Posterior cingulate gyrus (tissue), 11 donors: Measurements from ENCODE around the gene XRCC6.
"Not testable (repeated sequence)": the region's sequence is repeated elsewhere in the genome, so short reads cannot be mapped to it uniquely, and the experiment has no call there.

Experiments used
- DNase-seq, 10 donors: peaks; one replicate each; pipeline versions ENCODE4 v3.0.0 to v3.0.0-alpha.2; 2020 to 2021; ENCODE audit warnings: mixed read lengths in 3 of 10
- intact Hi-C: fragments of 100-400 bp; cut with DNase I; formaldehyde crosslinking; loops from one replicate; pipeline ENCODE4 v1.15.1; 2023

XRCC6 gene

DNA sequence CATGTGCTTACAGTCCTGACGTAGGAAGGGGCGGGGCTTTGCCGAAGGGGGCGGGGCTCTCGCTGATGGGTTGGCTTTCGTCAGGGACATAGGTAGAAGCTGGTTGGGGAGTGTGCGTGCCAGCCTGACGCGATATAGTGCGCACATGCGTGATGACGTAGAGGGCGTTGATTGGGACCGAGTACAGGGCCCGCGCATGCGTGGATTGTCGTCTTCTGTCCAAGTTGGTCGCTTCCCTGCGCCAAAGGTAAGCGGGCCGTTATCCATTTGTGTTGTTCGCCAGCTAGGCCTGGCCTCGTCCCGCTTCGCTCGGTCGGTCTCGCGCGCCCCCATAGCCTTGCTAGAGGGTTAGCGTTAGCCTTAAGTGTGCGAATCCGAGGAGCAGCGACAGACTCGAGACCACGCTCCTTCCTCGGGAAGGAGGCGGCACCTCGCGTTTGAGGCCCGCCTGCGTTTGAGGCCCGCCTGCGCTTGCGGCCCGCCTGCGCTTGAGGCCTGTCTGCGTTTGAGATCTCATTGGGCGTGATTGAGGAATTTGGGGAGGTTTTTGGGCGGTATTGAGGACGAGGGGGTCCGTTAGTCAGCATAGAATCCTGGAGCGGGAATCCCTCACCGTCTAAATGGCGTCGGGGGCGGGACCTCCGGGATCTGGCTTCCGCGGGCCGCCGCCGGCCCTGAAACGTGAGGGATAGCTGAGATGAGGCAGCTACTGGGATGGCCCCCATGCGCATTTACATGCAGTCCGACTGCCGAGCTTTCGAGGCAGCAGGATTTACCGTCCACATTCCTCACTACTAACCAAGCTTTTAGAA is at the start of gene XRCC6:
Gene XRCC6, plus strand, starts transcription at position 197 of the 812 bp plus-strand sequence. CDS start 710 bp downstream, outside the sequence.
- intact Hi-C loops: no loop called here
- DNase-seq: peak; percentile 99 to 100 (median 100)

GRCh38 chr22:41571786-41572185 is 49.3 kb upstream of the XRCC6 start:
- intact Hi-C loops: no loop called here
- DNase-seq: peak in 1 of 10 donors; percentile 52

- intact Hi-C loops: not testable (repeated sequence)
Observed at GRCh38 chr22:41572305-41572704, 48.8 kb upstream of the XRCC6 start.

DNA sequence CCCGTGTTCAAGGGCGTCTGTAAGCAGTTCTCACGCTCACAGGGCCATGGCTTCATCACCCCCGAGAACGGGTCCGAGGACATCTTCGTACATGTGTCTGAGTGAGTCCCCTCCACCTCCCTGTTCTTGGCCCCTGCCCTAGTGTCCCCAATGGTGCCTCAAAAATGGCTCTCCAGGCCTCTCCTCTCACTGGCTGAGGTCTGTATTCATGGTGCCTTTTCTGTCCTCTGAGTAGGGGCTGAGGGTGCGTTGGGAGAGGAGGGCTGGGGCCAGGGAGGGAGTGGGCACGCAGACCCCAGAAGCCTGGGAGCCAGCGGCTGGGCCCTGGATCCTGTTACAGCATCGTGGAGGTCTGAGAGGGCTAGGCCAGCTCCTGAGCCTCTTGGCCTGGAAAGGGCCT is 47.4 kb upstream of the XRCC6 start:
- intact Hi-C loops: no loop called here
- no peak for DNase-seq

More at GRCh38 chr22:41572305-41572704, 48.8 kb upstream of the XRCC6 start:
- DNase-seq: not testable (repeated sequence)

- intact Hi-C loops: no loop called here
- peak in 1 of 10 donors; percentile 37 for DNase-seq
Observed at GRCh38 chr22:41574847-41575381, 46.2 kb upstream of the XRCC6 start.

DNA sequence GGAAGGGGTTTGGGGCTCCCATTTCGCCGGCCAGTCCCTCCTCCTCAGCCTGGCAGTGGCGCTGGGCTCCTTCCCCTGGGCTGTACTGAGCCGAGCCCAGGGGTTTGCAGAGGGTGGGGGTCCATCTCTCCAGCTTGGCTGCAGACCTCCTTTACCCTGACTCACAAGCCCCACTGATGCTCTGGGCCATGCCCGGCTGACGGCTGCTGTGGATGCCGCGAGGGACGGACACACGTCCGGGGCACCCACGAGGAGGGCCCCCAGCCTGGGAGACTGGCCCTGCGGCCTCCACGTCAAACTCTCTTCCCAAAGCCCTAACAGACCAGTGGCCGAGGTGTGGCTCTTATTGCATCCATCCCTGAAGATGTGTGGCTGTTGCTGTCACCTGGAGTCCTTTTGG is 45.6 kb upstream of the XRCC6 start:
- DNase-seq: no peak
- intact Hi-C loops: no loop called here

GRCh38 chr22:41576877-41577276 is 44.2 kb upstream of the XRCC6 start:
- peak in 5 of 10 donors; percentile 49 to 94 (median 60) for DNase-seq

GRCh38 chr22:41578114-41578513 is 43.0 kb upstream of the XRCC6 start:
- DNase-seq: no peak
- intact Hi-C loops: no loop called here

More at GRCh38 chr22:41576877-41577276, 44.2 kb upstream of the XRCC6 start:
- intact Hi-C loops: no loop called here

- intact Hi-C loops: no loop called here
- peak in 1 of 10 donors; percentile 21 for DNase-seq
Observed at GRCh38 chr22:41578818-41579217, 42.3 kb upstream of the XRCC6 start.

DNA sequence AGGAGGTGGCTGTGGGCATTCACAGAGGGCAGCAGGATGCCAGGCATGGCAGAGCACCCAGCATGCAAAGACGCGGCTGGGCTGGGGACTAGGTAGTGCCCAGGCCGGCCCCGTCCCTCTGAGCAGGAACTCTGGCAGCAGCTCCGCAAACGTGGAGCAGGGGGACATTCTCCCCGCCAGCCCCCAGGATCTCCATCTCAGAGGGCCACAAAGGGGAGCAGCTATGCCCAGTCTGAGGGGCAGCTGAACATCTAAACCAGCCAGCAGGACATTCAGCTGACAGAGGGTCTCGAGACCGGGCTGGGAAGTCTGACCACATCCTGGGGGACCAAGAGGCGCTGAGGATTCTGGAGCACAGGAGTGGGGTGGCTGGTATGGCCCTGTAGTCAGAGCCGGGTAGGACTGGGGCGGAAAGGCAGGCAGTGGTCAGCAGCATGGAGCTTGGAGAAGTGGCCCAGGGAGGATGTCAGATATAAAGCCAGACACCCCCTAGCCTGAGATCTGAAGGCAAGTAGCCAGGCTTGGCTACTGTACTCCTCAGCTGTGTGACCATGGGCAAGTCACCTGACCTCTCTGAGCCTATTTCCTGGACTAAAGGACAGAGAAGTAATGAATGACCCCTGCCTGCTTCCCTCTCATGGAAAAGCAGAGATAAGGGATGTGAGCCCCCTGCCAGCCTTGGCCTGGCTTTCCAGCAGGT is 41.6 kb upstream of the XRCC6 start:
- peak in 1 of 10 donors; percentile 59 for DNase-seq
- intact Hi-C loops: no loop called here

GRCh38 chr22:41579997-41580355 is 41.1 kb upstream of the XRCC6 start:
- DNase-seq: no peak
- intact Hi-C loops: no loop called here

DNA sequence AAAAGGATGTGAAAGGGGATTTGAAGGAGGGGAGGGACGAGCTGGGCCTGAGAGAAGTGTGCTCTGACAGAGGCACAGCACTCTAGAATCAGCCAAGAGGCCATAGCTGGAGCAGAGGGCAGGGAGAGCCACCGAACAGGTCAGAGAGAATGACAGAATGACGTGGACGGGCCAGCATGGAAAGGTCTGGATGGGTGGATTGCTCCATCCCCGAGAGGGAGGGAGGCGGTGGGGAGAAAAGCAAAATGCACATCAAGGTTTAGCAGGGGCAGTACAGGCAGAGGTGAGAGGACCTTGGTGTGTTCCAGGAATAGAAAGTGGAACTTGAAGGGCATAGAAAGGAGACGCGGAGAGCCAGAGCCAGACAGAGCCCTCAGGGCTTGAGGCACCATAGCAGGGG is 38.4 kb upstream of the XRCC6 start:
- DNase-seq: no peak
- intact Hi-C loops: no loop called here

DNA sequence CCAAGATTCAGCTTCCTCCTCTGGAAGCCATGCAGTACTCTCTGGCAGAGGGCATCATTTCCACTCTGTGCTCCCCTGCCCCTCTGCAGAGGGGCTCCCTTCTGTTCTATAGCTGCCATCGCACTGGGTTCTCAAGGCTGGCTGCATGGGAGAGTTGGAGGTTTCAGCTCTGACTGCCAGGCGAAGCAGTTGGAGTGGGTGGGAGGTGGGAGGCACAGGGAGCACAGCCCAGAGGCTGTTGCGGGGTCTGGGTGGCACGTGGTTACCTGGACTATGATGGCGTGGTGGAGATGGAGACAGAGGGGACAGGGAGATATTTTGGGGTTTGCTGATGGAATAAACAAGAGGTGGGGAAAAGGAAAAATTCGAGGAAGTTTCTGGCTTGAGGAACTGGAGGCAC is 36.2 kb upstream of the XRCC6 start:
- DNase-seq: peak in 1 of 10 donors; percentile 84
- intact Hi-C loops: loop anchor here (5.0 kb wide), 1 partner anchor 43 kb away; the partner anchor contains the start of gene POLR3H

DNA sequence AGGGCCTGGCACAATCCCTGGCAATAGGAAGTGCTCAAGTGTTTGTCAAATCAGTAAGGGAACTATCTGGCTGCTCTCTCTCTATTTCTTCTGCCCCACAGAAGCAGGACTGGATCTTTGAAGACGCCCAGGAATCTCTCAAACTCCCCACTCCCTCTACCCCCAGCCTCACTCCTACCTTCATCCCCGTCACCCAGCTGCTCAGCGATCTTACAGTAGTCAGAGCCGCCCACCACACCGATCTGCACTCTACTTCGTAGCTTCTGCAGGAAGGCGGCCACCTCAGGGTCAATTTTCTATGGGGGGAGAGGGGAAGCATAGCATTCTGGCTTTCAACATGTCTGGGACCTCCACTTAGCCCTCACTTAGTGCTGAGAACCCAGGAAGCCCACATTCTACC is 35.2 kb upstream of the XRCC6 start:
- intact Hi-C loops: loop anchor here (5.0 kb wide), 1 partner anchor 44 kb away; the partner anchor contains the start of gene POLR3H
- peak in 1 of 10 donors; percentile 49 for DNase-seq

- intact Hi-C loops: loop anchor here (5.0 kb wide), 1 partner anchor 45 kb away; the partner anchor contains the start of gene POLR3H
- DNase-seq: peak in 1 of 10 donors; percentile 22
Observed at GRCh38 chr22:41587347-41587723, 33.8 kb upstream of the XRCC6 start.

GRCh38 chr22:41589391-41590241 is 31.5 kb upstream of the XRCC6 start, which contains the start of gene PMM1:
PMM1 (minus strand) TSS chr22:41589840; CDS start chr22:41589805, 35 bp downstream.
- intact Hi-C loops: loop anchor here (5.0 kb wide), 1 partner anchor 47 kb away; the partner anchor contains the start of gene POLR3H

DNA sequence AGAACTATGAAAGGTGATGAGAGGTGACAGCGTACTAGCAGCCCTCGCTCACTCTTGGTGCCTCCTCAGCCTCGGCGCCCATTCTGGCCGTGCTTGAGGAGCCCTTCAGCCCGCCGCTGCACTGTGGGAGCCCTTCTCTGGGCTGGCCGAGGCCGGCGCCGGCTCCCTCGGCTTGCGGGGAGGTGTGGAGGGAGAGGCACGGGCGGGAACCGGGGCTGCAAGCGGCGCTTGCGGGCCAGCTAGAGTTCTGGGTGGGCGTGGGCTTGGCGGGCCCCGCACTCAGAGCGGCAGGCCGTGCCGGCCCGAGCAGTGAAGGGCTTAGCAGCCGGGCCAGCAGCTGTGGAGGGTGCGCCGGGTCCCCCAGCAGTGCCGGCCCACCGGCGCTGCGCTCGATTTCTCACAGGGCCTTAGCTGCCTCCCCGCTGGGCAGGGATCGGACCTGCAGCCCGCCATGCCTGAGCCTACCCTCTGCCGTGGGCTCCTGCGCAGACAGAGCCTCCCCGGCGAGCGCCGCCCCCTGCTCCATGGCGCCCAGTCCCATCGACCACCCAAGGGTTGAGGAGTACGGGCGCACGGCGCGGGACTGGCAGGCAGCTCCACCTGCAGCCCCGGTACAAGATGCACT is 27.6 kb upstream of the XRCC6 start:
- peak in 2 of 10 donors; percentile 56 to 72 for DNase-seq
- intact Hi-C loops: not testable (repeated sequence)

More at GRCh38 chr22:41589391-41590241, 31.5 kb upstream of the XRCC6 start, which contains the start of gene PMM1:
- DNase-seq: peak; percentile 100

DNA sequence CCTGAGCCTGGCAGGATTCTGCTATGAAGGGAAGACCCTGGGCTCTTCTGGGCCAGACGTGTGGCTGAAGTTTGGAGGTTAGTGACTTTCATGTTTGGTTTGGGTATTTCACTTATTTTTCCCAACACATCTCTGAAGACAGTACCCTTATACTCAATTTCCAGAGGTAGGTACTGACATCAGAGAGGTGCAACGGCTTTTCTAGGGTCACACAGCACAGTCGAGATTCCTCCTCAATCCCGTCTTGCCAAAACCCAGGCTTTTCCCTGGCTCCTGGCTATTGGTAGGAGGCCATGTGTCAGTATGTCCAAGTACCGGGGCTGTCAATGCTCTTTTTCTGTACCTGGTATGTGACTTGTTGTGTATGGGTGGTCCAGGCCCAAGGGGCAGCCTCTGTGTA is 25.4 kb upstream of the XRCC6 start:
- DNase-seq: no peak
- intact Hi-C loops: loop anchor here (2.0 kb wide), 1 partner anchor 53 kb away; no protein-coding TSS in a partner anchor
